PC-9 (cell line): Measurements from ENCODE around the gene ATP5MK.

ENCODE experiments used
- EZH2 ChIP-seq: fragments of 200-600 bp; sonication (generic); IDR thresholded peaks from 2 replicates; pipeline ENCODE4 v1.8.0; 2017; ENCODE audit warnings: antibody characterized with exemption, low read depth
- TF ChIP-seq, protein P1 (sequence below): fragments of 200-600 bp; sonication (generic); conservative IDR thresholded peaks from 2 replicates; pipeline ENCODE4 v1.6.1; 2017; ENCODE audit warnings: mixed run types, antibody characterized with exemption, mild to moderate bottlenecking, moderate library complexity

GRCh38 chr10:103444478-103444877 is 48.2 kb upstream of the ATP5MK start:
- TF ChIP-seq, protein P1, sequence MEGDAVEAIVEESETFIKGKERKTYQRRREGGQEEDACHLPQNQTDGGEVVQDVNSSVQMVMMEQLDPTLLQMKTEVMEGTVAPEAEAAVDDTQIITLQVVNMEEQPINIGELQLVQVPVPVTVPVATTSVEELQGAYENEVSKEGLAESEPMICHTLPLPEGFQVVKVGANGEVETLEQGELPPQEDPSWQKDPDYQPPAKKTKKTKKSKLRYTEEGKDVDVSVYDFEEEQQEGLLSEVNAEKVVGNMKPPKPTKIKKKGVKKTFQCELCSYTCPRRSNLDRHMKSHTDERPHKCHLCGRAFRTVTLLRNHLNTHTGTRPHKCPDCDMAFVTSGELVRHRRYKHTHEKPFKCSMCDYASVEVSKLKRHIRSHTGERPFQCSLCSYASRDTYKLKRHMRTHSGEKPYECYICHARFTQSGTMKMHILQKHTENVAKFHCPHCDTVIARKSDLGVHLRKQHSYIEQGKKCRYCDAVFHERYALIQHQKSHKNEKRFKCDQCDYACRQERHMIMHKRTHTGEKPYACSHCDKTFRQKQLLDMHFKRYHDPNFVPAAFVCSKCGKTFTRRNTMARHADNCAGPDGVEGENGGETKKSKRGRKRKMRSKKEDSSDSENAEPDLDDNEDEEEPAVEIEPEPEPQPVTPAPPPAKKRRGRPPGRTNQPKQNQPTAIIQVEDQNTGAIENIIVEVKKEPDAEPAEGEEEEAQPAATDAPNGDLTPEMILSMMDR = no peak
- TF ChIP-seq EZH2 = no peak
